ENCODE results near the gene AKAP1.

AKAP1 gene

DNA sequence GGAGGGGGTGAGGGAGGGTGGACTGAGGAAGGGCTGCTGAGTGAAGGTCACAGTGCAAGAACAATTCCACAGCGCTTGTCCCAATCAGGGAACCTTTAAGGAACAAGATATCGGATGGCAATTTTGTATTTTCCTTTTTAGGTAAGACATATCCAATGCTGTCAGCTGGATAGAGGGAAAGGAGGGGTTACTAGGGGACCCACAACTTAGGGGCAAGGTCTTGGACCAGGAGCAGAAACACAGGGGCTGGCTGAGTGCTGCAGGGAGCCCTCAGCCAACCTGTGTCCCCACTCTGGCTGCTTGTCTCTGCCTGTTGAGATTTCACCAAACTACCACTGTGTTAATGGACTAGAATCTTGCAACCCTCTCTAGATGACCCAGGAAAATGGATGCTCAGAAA, 47.6 kb downstream of the AKAP1 start:
- DNase-seq: no peak

DNA sequence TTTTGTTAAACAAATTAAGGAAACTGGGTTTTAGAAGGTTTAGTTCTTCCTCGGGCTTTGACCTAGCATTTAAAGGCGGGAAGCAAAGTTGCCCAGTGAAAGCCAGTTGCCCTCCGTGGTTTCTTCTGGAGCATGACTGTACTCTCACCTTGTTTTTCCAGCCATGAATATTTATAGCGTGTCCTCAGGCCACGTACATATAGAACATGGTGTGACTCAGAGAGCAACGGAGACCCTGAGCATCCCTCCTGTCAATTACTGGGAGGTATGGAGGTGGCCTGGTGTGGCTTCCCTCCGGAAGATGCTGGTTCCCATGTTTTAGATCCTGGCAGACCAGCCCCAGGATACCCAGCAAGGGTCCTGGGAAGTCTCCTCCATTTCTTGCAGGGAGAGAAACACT, 48.4 kb downstream of the AKAP1 start:
- no peak for DNase-seq

DNA sequence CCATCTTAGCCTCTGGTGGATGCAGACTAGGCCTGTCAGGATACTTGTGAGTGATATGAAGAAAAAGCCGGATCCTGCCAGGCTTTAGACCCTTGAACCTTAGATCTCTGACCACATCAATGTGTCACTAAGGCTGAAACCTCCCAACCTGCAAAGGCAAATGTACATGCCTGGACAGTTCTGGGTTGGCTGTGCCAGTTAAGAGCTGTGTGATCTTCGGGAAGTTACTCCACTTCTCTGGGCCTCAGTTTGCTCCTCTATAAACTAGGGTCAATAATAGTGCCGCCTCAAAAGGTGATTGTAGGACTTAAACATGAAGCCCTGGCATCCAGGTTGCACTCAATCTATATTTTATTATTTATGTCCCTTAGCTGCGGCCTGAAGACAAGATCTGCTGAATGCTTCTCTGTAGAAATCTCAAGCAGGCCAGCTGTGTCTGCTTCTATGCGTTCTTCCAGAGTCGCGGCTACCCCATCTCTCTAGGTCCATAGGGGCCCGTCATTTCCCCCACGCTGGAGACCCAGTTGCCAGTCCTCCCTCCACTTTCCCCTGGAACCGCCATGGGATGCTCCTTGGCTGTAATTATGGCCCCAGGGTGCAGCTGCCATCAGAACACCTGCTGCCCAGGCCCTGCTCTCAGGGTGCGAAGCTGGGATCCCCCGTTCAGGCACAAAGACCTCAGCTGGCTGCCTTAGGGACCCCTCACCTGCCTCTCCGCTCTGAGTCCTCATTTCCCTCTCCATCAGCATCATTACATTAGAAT, 50.2 kb downstream of the AKAP1 start:
- no peak for DNase-seq

DNA sequence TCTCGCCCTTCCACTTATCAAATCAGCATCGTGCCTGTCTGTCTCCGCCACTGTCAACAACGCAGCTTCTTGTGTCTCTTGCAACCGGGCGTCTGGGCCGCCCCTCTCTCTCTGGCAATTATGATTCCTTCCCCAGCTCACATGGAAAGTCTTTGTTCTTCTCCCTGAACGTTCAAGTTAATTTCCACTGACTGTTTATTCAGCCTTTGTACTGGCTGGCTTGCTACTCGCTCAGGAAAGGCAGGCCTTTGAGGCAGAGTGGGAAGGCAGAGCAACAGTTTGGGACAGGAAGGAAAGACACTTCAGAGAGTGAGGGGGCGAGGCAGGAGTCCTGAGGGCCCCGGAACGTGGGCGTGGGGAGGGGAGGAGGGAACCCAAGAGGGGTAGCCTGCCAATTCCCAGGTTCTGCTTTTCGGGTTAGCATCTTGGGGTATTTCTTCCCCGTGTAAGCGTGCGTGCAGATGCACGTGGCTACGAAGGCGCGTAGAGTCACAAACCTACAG, 50.8 kb downstream of the AKAP1 start:
- DNase-seq: no peak

DNA sequence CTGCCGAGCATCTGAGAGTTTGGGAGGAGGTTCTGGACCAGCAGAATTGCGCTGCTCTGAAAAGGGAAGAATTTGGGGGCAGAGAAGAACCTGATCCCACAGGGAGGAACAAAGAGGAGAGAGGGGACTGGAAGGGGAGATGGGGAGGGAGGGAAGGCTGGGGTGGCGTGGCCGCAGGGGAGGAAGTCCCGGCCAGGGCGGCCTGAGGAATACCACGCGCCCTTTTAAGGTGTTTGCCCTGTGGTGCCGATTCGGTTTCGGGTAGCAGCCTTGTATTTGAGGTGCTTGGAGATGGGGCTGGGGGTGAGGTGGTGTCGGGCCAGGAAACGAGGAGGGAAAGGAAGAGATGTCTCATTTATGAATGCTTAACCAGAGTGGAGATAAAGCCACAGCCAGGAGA, 51.3 kb downstream of the AKAP1 start:
- no peak for DNase-seq

DNA sequence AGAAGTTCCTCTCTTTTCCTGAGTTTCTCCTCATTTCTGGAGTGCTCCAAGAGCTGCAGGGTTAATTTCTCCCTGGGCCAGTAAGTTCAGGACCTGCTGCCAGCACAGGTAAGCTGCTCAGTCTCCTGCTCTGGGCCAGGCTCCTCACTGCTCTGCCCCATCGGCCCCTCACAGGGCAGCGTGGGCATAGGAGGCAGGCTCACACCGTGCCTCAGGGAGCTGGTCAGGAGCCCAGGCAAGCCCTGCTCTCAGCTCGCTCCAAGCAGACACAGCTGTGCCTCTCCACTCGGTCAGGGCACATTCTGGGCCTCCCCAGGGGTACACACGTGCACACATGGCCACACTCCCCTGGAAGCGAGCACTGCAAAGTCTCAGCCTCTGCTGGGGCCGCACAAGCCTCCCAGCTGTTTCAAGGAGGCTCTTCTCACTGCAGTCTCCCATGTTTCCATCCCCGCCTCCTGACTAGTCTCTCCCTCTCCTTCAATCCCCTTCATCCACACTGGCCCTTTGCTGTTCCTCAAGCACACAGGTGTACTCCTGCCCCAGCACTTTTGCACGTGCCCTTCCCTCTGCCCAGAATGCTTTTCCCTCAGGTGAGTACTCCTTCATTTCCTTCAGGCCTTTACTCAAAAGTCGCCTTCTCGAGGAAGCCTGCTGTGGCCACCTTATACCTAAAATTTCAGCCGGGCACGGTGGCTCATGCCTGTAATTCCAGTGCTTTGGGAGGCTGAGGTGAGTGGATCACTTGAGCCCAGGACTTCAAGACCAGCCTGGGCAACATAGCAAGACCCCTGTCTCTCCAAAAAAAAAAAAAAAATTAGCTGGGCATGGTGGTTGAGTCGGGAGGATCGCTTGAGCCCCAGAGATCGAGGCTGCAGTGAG, 53.2 kb downstream of the AKAP1 start:
- DNase-seq: no peak

DNA sequence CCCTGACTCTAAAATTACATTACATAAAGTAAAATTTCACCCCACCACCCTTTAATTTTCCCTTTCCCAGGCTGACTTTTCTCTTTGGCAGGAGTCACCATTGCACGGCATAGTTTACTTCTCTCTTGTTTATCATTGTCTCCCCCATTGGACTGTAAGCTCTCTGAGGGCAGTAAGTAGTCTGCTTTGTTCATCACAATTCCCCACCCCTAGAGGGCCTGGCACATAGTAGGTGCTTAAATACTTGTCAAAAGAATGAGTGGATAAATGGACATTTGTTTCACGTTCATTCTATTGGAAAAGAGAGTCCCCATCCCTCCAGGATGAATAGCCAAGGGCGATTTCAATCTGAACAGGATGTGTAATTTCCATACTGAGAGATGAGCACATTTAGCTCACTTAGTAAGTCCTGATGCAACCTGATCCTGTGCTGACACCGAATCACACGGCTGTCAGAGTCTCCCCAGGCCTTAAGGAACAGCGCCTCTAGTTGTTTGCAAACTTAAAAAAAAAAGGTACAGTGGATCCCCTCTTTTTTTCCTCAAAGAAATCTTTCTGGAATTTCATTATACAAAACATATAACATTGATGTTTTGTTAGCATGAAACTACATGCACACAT, 54.0 kb downstream of the AKAP1 start:
- no peak for DNase-seq

DNA sequence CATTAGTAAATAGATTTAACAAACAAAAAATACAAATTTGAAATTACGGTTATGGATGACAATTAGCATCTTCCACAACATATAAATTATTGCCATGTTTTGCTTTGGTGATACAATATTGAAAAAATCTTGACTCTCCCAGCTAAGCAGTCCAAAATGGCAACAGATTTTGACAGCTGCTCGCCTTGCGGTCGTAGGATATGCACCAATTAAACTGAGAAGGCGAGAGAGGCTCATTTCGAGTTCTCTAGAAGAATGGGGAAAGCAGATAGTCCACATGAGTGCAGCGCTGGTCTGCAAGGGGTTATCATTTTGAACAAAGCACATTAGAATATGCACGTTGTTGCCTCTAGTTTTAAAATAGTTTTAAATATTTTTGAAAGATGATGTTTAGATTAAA, 55.3 kb downstream of the AKAP1 start:
- DNase-seq: no peak

DNA sequence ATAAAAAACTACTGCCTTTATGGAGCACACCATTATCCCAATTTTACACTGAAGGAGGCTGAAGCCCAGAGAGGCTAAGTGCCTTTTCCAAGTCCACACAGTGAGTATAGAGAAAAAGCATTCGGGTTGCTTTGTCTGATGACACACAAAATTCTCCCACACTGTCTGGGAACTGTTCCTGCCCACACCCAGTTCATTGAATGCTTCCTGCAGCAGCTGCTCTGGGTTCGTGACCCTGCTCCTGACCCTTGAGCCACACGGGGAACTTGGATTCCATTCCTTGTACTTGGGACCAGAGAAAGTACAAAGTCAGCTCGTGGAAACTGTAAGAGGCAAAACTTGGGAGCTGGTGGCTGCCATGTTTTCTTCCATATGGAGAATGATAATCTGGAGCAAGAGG, 57.9 kb downstream of the AKAP1 start:
- no peak for DNase-seq

DNA sequence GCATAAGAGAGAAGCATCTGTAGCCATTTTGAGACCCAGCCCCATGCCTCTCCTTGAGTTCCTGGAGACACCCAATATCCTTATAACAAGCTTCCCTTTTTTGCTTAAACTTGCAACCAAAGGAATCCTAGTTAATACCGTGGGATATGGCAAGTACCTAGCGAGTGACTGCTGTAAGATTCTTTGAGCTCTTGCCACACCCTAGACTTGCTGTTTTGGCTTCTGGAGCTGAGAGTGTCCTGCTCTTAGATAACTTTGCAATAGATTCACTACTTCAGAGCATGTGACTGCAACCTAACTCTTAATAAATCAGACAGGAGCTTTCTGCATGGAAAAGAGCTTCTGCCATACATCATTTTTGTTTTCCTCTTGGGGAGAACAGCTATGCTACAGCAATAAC, 58.3 kb downstream of the AKAP1 start:
- no peak for DNase-seq

DNA sequence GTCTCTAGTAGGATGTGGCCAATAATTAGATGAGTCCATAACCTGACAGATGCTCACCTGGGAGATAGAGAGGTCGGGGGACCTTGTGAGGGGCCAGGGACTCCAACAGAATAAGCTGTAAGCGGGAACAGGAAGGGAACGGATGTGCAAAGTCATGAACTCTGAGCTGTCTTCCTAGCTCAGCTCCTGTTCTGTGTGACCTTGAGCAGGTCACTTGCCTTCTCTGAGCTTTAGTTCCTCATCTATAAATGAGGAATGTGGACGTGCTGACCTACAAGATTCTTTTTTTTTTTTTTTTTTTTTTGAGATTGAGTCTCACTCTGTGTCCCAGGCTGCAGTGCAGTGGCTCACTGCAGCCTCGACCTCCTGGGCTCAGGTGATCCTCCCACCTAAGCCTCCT, 58.9 kb downstream of the AKAP1 start:
- no peak for DNase-seq

DNA sequence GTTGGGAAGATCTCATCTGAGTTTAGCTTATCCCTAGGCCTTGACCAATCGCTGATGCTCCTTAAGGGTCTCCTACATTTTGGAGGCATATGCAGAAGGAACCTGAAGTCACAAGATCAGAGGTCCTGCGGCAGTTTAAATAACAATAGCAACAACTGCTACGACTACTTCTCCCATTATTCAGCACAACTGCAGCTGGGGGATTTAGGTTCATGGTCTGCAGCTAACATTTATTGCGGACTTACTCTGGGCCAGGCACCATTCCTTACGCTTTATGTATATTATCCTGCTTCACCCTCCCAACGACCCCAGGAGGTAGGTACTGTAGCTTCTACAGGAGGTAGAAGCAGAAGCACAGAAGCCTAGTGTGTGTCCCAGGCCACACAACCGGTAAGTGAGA, 59.5 kb downstream of the AKAP1 start:
- DNase-seq: no peak

DNA sequence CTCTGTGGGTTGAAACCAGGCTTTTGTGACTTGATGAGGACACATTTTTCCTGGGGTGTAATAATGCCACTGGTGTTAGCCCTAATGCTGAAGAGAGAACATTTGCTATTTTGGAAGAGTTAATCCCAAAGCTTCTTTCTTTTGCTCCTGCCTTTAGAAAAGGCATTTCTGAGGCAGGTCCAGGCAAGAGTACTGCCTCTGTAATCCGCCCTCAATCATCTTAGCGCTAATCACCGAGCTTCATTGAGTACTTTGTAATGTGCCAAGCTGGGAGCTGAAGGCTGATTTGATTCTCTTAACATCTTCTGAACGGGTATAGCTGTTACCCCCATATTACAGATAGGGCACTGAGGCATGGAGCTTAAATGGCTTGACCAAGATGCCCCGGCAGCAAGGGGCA, 60.3 kb downstream of the AKAP1 start:
- no peak for DNase-seq

DNA sequence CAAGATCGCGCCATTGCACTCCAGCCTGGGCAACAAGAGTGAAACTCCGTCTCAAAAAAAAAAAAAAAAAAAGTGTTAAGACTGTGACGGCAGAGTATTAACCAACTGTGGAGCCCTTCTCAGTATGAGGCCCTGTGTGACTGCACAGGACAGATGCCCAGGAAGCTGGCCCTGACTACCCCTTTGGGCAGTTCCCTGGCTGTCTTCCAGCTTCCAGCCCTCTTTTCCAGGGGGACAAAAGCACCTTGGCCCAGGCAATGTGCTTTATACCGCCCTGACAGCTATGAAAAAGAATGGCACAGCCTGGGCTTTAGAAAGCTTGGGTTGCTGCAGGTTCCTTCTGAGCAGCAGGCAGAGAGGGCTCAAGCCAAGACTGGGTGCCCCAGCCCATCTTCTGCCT, 61.2 kb downstream of the AKAP1 start:
- DNase-seq: no peak

DNA sequence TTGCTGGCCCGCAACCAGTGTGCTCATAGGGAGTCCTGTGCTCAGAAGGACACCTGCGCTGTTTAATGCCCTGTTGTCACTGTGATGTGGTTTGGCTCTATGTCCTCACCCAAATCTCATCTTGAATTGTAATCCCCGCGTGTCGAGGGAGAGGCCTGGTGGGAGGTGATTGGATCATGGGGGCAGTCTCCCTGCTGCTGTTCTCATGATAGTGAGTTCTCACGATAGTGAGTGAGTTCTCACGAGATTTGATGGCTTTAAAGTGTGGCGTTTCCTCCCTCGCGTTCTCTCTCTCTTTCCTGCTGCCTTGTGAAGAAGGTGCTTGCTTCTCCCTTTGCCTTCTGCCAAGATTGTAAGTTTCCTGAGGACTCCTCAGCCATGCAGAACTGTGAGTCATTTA, 66.8 kb downstream of the AKAP1 start:
- no peak for DNase-seq

DNA sequence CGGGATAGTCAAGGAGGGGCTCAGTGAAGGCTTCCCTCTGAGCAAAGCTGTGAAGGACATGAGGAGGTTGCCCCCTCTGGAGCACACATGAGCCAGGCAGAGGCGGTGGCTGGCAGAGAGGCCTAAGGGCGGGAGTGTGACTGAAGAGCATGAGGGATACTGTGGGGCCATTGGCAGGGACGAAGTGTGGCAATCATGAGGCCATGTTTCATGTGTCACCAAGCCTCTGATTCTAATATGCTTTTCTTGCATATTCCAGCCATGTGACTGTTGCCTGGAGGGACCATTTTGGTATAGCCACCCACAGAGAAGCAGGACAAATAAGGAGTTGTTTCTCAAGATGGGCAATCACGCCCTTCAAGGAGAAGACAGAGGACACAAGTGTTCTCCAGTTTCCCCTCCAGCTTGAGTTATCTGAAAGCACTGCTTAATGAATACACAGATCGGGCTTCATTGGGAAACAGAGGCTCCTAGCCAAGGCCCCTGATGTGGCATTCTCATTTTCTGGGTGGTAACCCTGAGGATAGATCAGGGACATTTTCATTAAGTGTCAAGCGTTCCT, 68.0 kb downstream of the AKAP1 start:
- DNase-seq: no peak

DNA sequence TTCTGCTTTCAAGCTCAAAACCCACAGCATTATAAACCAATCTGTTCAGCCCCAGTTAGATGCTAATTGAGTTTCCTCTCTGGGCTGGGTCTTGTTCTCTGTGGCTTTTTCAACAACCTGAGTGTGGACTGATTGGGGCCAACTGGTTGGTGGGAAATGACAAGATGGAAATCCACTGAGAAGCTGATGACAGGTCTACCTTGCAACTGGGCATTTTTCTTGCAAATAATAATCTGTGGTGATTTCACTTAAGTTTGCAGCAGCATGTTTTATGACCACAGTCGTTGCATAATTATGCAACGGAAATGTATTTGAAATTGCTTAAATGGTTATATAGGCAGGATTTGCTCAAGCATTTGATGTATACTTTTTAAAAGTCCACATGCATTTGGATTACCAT, 69.9 kb downstream of the AKAP1 start:
- no peak for DNase-seq

DNA sequence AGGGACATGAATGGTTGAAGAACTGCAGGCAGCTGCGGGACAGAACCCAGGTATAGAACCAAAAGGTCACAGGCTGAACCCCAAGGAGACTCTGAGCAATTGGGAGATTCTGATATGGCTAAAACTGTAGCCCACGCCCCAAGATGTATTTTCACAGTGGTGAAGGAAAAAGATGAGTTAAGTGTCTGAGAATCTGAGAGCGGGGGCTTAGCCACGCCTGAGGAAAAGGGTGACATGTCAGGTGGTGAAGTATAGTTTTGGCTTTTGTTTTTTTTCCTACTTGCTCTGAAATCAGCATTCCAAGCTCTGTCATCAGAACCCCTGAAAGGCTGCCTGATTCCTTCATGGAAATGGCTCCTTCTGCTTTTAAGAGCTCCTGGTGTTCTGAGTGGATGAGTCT, 73.3 kb downstream of the AKAP1 start:
- DNase-seq: no peak

DNA sequence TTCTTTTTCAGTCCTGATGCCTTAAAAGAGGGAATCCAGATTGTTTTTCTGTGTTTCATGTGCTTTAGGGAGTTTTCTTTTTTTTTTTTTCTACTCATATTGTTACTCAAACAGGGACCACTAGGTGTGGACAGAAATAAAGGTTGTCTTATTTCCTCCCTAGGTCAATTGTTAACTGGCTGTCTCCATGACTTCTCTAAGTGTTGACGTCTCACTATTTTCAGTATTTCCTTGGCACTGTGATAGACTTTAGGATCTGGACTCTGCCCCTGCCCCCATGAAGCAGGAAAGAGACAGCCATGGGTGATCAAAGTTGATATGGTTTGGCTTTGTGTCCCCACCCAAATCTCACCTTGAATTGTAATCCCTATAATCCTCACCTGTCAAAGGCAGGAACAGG, 73.7 kb downstream of the AKAP1 start:
- no peak for DNase-seq

DNA sequence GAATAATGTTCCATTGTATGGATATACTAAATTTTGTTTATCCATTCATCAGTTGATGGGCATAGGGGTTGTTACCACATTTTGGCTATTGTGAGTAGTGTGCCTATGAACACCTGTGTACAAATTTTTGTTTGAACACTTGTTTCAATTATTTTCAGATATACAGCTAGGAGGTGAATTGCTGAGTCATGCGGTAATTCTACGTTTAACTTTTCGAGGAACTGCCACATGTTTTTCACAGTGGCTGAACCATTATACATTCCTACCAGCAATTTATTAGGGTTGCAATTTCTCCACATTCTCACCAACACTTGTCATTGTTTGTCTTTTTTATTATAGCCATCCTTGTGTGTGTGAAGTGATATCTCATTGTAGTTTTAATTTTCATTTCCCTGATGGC, 75.6 kb downstream of the AKAP1 start:
- DNase-seq: no peak

DNA sequence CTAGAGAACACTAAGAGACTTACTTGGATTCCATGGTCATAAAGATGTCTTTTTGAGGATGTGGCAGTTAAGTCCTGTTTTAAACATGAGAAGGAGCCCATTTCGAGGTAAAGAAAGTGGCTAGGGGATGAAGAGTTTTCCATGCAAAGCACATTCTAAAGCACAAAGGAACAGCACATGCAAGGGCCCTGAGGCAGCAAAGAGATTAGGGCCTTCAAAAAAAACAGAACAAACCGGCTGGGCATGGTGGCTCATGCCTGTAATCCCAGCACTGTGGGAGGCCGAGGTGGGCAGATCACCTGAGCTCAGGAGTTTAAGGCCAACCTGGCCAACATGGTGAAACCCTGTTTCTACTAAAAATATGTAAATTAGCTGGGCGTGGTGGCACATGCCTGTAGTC, 79.8 kb downstream of the AKAP1 start:
- DNase-seq: no peak

DNA sequence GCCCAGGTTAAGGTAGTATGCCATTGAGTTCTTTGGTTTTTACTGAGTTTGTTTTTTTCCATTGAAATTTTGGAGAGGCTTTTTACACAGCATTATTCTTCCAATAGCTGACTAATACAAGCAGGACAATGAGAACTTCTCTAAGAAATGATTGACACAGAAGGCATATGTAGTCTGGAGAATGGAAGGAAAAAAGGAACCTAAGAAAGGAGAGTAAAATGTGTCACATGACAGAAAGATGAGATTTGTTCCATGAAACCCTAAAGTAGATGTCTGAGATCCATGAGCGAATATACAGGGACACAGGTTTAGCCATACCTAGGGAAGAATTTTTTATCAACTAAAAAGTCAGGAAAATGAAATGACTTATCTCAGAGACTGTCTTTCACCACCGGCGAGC, 80.7 kb downstream of the AKAP1 start:
- DNase-seq: no peak

DNA sequence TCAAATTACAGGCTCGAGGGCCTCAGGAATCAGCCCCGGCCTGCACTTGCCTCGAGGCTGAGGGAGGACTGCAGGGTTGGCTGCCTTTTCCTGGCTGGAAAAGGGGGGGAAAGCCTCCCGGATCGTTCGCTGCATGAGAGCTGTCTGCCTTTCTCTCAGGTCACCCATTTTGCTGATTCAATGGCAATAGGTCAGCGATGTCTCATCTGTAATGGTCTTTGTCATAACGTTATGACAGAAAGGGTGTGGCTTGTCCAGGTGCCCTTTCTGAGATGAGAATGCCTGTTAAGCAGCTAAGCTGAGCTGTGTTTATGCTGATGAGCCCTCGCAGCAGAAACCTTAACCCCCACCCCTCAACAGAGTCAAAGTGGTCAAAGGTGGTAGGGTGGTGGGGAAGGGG, 81.8 kb downstream of the AKAP1 start:
- no peak for DNase-seq

DNA sequence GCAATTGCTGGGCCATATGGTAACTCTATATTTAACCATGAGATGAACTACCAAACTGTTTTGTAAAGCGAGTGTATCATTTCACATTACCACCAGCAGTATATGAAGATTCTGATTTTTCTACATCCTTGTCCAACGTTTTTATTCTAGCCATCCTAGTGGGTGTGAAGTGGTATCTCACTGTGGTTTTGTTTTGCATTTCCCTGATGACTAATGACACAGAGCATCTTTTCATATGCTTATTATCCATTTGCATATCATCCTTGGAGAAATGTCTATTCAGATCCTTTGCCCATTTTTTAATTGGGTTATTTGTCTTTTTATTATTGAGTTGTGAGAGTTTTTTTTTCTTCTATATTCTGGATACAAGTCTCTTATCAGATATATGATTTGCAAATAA, 83.6 kb downstream of the AKAP1 start:
- DNase-seq: no peak
